UCSD-AML1 (cell line): Measurements from ENCODE around the gene STX18.

ENCODE experiments used
- DNase-seq: peaks from one replicate; lab custom pipeline; 2025; ENCODE audit not compliant: unreplicated experiment; lab: John Stamatoyannopoulos, UW

STX18 gene

GRCh38 chr4:4440333-4441061, 101.4 kb downstream of the STX18 start:
- DNase-seq: no peak

GRCh38 chr4:4439782-4440181, 102.1 kb downstream of the STX18 start:
- DNase-seq: no peak

GRCh38 chr4:4438891-4439290, 103.0 kb downstream of the STX18 start:
- no peak for DNase-seq

GRCh38 chr4:4437798-4438470, 103.9 kb downstream of the STX18 start:
- DNase-seq: no peak

- DNase-seq: no peak
Measured at GRCh38 chr4:4436244-4436823, 105.5 kb downstream of the STX18 start.

- no peak for DNase-seq
Measured at GRCh38 chr4:4433941-4434340, 107.9 kb downstream of the STX18 start.

GRCh38 chr4:4432341-4433125, 109.3 kb downstream of the STX18 start:
- no peak for DNase-seq

GRCh38 chr4:4430492-4431195, 111.2 kb downstream of the STX18 start:
- peak; percentile 40 for DNase-seq

- DNase-seq: no peak
Measured at GRCh38 chr4:4428966-4429875, 112.6 kb downstream of the STX18 start.

GRCh38 chr4:4427886-4428285, 114.0 kb downstream of the STX18 start:
- no peak for DNase-seq

GRCh38 chr4:4427121-4427870, 114.6 kb downstream of the STX18 start:
- no peak for DNase-seq

- DNase-seq: no peak
Measured at GRCh38 chr4:4426511-4427120, 115.2 kb downstream of the STX18 start.

- DNase-seq: no peak
Measured at GRCh38 chr4:4425696-4426095, 116.2 kb downstream of the STX18 start.

GRCh38 chr4:4425119-4425690, 116.6 kb downstream of the STX18 start:
- DNase-seq: no peak

- DNase-seq: no peak
Measured at GRCh38 chr4:4424499-4425115, 117.2 kb downstream of the STX18 start.

GRCh38 chr4:4423706-4424498, 117.9 kb downstream of the STX18 start:
- DNase-seq: no peak

GRCh38 chr4:4422856-4423499, 118.9 kb downstream of the STX18 start:
- no peak for DNase-seq
